Measurements from ENCODE around the gene HEMGN.

- TF ChIP-seq, protein P1, sequence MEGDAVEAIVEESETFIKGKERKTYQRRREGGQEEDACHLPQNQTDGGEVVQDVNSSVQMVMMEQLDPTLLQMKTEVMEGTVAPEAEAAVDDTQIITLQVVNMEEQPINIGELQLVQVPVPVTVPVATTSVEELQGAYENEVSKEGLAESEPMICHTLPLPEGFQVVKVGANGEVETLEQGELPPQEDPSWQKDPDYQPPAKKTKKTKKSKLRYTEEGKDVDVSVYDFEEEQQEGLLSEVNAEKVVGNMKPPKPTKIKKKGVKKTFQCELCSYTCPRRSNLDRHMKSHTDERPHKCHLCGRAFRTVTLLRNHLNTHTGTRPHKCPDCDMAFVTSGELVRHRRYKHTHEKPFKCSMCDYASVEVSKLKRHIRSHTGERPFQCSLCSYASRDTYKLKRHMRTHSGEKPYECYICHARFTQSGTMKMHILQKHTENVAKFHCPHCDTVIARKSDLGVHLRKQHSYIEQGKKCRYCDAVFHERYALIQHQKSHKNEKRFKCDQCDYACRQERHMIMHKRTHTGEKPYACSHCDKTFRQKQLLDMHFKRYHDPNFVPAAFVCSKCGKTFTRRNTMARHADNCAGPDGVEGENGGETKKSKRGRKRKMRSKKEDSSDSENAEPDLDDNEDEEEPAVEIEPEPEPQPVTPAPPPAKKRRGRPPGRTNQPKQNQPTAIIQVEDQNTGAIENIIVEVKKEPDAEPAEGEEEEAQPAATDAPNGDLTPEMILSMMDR (IDR thresholded peaks at IDR 0.05), result peak; percentile 39 to 64 (median 63)
- no peak for TF ChIP-seq POLR2AphosphoS5 (IDR thresholded peaks at IDR 0.05)
Measured at GRCh38 chr9:97900738-97901565, 37.0 kb downstream of the HEMGN start.

Data from breast epithelium (tissue), 3 donors.